Middle frontal gyrus (tissue), 1 donor: ENCODE measurements around the gene TFDP3.

ENCODE experiments used
- DNase-seq: peaks from one replicate; pipeline ENCODE4 v3.0.0-alpha.2; 2015; ENCODE audit warnings: low spot score; ENCODE audit errors: extremely low spot score

Gene TFDP3

GRCh38 chrX:133218329-133218728 lies at the start of gene TFDP3:
Gene TFDP3, minus strand, starts transcription at chrX:133218354. Its CDS starts 95 bp downstream, at chrX:133218259.
- DNase-seq = no peak

GRCh38 chrX:133267621-133268020 lies 49.5 kb upstream of the TFDP3 start:
- DNase-seq = no peak

- DNase-seq = no peak
Measured at GRCh38 chrX:133265331-133265730, 47.2 kb upstream of the TFDP3 start.

- no peak for DNase-seq
Measured at GRCh38 chrX:133258481-133258880, 40.3 kb upstream of the TFDP3 start.

- DNase-seq = no peak
Measured at GRCh38 chrX:133254666-133255065, 36.5 kb upstream of the TFDP3 start.

- DNase-seq = no peak
Measured at GRCh38 chrX:133251204-133251603, 33.0 kb upstream of the TFDP3 start.

GRCh38 chrX:133250184-133251100 lies 32.3 kb upstream of the TFDP3 start:
- DNase-seq = no peak

GRCh38 chrX:133249266-133250058 lies 31.3 kb upstream of the TFDP3 start:
- DNase-seq = no peak

- DNase-seq = no peak
Measured at GRCh38 chrX:133248177-133248576, 30.0 kb upstream of the TFDP3 start.

GRCh38 chrX:133246921-133247320 lies 28.8 kb upstream of the TFDP3 start:
- DNase-seq = no peak

GRCh38 chrX:133235830-133236229 lies 17.7 kb upstream of the TFDP3 start:
- no peak for DNase-seq

- no peak for DNase-seq
Measured at GRCh38 chrX:133232331-133232730, 14.2 kb upstream of the TFDP3 start.

- DNase-seq = no peak
Measured at GRCh38 chrX:133229361-133229760, 11.2 kb upstream of the TFDP3 start.

GRCh38 chrX:133215747-133216146 lies 2.4 kb downstream of the TFDP3 start:
- no peak for DNase-seq

GRCh38 chrX:133215017-133215416 lies 3.1 kb downstream of the TFDP3 start:
- DNase-seq = no peak

- no peak for DNase-seq
Measured at GRCh38 chrX:133214301-133214700, 3.9 kb downstream of the TFDP3 start.

GRCh38 chrX:133213117-133213516 lies 5.0 kb downstream of the TFDP3 start:
- DNase-seq = no peak

- no peak for DNase-seq
Measured at GRCh38 chrX:133207751-133208150, 10.4 kb downstream of the TFDP3 start.

GRCh38 chrX:133191739-133192039 lies 26.5 kb downstream of the TFDP3 start:
- no peak for DNase-seq

- no peak for DNase-seq
Measured at GRCh38 chrX:133190877-133191738, 27.0 kb downstream of the TFDP3 start.

GRCh38 chrX:133189195-133189594 lies 29.0 kb downstream of the TFDP3 start:
- no peak for DNase-seq

- no peak for DNase-seq
Measured at GRCh38 chrX:133188631-133189030, 29.5 kb downstream of the TFDP3 start.
